NCI-H2196 (cell line): ENCODE measurements around the gene ZNF467.
A peak's percentile ranks its signal among the peaks of the same experiment; 100 is the strongest.

Source experiments
- DNase-seq: peaks from one replicate; lab custom pipeline; 2025; ENCODE audit not compliant: unreplicated experiment; lab: John Stamatoyannopoulos, UW

Gene ZNF467, protein sequence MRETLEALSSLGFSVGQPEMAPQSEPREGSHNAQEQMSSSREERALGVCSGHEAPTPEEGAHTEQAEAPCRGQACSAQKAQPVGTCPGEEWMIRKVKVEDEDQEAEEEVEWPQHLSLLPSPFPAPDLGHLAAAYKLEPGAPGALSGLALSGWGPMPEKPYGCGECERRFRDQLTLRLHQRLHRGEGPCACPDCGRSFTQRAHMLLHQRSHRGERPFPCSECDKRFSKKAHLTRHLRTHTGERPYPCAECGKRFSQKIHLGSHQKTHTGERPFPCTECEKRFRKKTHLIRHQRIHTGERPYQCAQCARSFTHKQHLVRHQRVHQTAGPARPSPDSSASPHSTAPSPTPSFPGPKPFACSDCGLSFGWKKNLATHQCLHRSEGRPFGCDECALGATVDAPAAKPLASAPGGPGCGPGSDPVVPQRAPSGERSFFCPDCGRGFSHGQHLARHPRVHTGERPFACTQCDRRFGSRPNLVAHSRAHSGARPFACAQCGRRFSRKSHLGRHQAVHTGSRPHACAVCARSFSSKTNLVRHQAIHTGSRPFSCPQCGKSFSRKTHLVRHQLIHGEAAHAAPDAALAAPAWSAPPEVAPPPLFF

GRCh38 chr7:149773446-149774236 is at the start of gene ZNF467:
TSS of gene ZNF467 (minus strand) at chr7:149773588. CDS start at chr7:149771032, 2,556 bp downstream.
- peak; percentile 55 for DNase-seq

DNA sequence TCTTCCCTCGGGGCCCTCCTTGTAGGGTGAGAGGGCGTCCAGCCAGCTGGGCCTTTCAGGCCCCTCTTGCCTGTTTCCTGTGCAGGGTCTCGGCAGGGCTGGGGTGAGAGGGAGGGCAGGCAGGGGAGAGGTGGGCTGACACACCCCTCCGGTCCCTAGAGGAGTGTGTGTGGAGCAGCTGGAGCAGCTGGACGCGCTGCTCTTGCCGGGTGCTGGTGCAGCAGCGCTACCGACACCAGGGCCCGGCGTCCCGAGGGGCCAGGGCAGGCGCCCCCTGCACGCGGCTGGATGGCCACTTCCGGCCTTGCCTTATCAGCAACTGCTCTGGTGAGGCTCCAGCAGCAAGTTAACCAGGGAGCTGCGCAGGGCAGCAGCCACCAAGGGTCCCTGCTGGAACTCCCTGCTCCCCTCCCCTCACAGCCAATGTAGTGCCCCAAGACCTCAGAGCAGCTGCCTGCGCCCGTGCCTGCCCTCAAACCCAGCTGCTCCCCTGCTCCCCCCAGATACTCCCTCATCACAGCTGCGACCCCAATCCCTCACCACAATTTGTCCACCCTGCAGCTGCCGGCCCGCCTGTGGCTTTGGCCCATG is 49.1 kb upstream of the ZNF467 start:
- no peak for DNase-seq

GRCh38 chr7:149821191-149822148 is 48.1 kb upstream of the ZNF467 start:
- DNase-seq: no peak

DNA sequence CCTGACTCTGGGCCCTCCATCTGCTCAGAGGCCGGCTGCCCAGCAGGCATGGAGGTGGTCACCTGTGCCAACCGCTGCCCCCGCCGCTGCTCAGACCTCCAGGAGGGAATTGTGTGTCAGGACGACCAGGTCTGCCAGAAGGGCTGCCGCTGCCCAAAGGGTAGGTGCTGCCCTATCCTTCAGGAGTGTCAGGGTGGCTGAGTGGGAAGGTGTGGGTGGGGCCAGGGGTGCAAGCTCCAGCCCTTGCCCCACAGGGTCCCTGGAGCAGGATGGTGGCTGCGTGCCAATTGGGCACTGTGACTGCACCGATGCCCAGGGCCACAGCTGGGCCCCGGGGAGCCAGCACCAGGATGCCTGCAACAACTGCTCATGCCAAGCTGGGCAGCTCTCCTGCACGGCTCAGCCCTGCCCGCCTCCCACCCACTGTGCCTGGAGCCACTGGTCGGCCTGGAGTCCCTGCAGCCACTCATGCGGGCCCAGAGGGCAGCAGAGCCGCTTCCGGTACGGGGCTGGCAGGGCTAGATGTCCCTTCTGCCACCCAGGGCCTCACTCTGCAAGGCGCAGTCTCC is 47.3 kb upstream of the ZNF467 start:
- DNase-seq: no peak

DNA sequence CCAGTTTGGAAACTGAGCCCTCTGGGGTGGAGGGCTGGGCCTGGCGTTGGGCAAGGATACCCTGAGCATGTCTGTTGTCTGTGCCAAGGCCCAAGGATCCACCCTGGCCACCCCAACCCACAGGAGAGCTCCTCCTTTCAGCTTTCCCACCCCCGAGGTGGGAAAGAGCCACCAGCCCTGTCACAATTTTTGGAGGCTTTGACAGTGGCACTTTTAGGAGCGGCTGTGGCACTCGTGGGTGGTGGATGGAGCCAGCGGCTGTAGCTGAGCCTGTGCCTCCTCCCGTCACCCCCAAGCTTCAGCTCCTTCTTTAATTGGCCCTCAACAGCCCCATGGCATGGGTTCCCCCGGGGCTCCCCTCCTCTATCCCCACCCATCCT is 46.6 kb upstream of the ZNF467 start:
- no peak for DNase-seq

GRCh38 chr7:149819141-149819960 is 46.0 kb upstream of the ZNF467 start:
- DNase-seq: no peak

- DNase-seq: no peak
Observed at GRCh38 chr7:149818536-149818840, 45.1 kb upstream of the ZNF467 start.

DNA sequence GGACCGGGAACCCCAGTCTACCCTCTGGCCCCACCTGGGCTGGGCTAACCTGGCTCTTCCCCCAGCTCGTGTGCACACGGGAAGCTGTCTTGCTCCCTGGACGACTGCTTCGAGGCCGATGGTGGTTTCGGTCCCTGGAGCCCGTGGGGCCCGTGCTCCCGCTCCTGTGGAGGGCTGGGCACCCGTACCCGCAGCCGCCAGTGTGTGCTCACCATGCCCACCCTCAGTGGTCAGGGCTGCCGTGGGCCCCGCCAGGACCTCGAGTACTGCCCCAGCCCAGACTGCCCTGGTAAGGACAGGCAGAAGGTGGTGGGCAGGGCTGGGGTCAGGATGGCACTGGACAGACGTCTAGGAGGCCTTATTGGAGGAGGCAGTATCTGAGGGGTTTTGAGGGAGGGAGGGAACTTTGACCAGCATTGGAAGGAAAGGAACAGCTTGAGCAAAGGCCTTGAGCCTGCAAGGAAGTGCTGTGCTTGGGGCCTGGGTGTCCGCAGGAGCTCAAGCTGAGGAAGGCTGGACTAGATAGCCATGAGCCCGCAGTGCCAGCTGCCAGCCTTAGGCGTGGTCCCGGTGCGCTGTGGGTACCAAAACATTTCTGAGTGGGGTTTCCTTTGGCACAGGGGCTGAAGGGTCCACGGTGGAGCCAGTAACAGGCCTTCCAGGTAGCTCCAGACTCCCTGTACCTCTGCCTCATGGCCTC is 44.6 kb upstream of the ZNF467 start:
- DNase-seq: no peak

- DNase-seq: no peak
Observed at GRCh38 chr7:149817301-149817771, 43.9 kb upstream of the ZNF467 start.

GRCh38 chr7:149816794-149817193 is 43.4 kb upstream of the ZNF467 start:
- no peak for DNase-seq

DNA sequence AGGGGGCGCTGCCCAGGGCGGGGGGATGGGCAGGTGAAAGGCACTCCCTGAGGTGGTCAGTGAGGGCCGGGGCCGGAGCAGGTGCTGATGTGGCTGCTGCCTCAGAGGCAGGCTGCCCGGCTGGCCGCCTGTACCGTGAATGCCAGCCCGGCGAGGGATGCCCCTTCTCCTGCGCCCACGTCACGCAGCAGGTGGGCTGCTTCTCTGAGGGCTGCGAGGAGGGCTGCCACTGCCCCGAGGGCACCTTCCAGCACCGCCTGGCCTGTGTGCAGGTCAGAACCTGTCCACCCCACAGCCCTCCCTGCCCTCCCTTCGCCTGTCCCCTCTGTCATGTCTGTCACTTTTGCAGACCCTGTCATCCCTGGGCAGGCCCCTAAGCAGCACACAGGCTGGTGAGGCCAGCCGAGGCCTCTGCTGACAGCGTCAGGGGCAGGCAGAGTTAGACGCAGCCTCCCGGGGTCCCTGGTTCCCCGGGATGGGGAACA is 42.9 kb upstream of the ZNF467 start:
- DNase-seq: no peak

GRCh38 chr7:149815661-149816266 is 42.4 kb upstream of the ZNF467 start:
- DNase-seq: no peak

DNA sequence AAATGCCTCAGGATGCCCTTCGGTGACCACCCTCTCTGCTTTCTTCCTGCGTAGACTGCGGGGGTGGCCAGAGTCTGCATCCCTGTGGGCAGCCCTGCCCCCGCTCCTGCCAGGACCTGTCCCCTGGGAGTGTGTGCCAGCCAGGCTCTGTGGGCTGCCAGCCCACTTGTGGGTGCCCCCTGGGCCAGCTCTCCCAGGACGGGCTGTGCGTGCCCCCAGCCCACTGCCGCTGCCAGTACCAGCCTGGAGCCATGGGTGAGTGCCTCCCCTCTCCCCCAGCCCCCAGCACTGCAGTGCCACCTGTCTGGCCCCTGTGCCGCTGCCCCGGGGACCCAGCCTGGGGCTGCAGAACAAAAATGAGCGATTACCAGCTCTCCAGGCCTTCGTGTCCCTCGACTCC is 41.7 kb upstream of the ZNF467 start:
- no peak for DNase-seq

DNA sequence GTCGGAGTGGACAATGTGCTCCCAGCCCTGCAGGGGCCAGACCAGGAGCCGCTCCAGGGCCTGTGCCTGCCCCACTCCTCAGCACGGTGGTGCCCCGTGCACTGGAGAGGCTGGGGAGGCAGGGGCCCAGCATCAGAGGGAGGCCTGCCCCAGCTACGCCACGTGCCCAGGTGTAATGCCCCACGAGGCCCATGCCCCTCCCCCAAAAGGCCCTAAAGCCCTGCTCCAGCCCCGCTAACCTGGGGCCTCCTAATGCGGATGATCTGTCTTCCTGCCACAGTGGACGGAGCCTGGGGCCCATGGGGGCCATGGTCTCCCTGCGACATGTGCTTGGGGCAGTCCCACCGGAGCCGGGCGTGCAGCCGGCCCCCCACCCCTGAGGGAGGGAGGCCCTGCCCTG is 41.1 kb upstream of the ZNF467 start:
- DNase-seq: no peak

GRCh38 chr7:149813254-149814035 is 40.1 kb upstream of the ZNF467 start:
- DNase-seq: no peak

- no peak for DNase-seq
Observed at GRCh38 chr7:149811831-149812490, 38.6 kb upstream of the ZNF467 start.

GRCh38 chr7:149811221-149811620 is 37.8 kb upstream of the ZNF467 start:
- DNase-seq: no peak
